Subcutaneous abdominal adipose tissue (tissue), 5 donors: ENCODE measurements around the gene STRIP2.
"Not testable (repeated sequence)": the region's sequence is repeated elsewhere in the genome, so short reads cannot be mapped to it uniquely, and the experiment has no call there.

Experiments
- H3K27ac ChIP-seq: one replicate; pipeline ENCODE4 v1.7.0; 2013; ENCODE audit warnings: low read depth, mild to moderate bottlenecking, inconsistent platforms, low read length, moderate library complexity
- H3K27me3 ChIP-seq, 5 donors: one replicate each; pipeline ENCODE4 v1.7.0; 2013; ENCODE audit warnings: low read length in 5 of 5, inconsistent platforms in 1 of 5; ENCODE audit not compliant: control insufficient read depth in 5 of 5, insufficient read depth in 4 of 5
- H3K36me3 ChIP-seq, 5 donors: one replicate each; pipeline ENCODE4 v1.7.0; 2013; ENCODE audit warnings: low read length in 5 of 5; ENCODE audit not compliant: control insufficient read depth in 5 of 5, insufficient read depth in 5 of 5
- H3K4me1 ChIP-seq, 5 donors: one replicate each; pipeline ENCODE4 v1.7.0; 2013; ENCODE audit warnings: low read length in 5 of 5, mild to moderate bottlenecking in 3 of 5, moderate library complexity in 1 of 5; ENCODE audit not compliant: control insufficient read depth in 5 of 5, insufficient read depth in 5 of 5
- H3K4me3 ChIP-seq, 5 donors: one replicate each; pipeline ENCODE4 v1.7.0; 2013; ENCODE audit warnings: low read length in 5 of 5, low read depth in 1 of 5
- H3K9ac ChIP-seq, 5 donors: one replicate each; pipeline ENCODE4 v1.7.0; 2013; ENCODE audit warnings: low read length in 5 of 5, mild to moderate bottlenecking in 4 of 5, moderate library complexity in 3 of 5
- H3K9me3 ChIP-seq, 5 donors: one replicate each; pipeline ENCODE4 v1.7.0; 2013; ENCODE audit warnings: low read length in 5 of 5; ENCODE audit not compliant: control insufficient read depth in 5 of 5
- donor health status: healthy.
- donor health status: healthy.
- donor health status: healthy.
- donor health status: healthy.
- donor health status: healthy.

The STRIP2 gene

DNA sequence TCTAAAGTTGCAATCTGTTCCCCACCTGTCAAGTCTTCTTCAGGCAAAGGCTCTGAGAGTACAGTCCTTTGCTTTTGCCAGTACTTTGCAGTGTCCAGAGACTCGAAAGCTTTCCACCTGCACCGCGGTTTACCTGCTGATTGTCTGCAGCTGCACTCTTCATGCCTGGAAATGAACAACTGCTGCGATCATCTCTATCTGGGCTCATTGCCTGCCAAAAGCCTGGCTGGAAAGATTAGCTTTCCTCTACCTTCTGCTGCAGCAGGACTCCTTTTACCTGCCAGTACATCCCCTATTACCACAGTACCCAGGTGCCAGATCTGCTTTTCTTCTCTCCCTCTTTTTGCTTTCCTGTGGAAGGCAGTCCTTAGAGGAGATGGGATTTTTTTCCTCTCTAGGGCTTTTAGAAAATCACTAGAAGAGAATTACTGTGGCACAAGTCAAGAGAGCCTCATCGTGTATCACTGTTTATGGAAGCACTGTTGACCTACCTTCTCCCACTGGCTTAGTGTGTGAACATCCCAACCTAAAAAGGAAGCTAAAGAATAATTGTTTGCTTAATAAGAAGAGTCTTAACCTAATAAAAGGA lies 2.2 kb downstream of the STRIP2 start:
- Histone ChIP-seq H3K4me3 (no peak overlapping the region), H3K27ac (no peak overlapping the region), H3K9ac (no peak overlapping the region), H3K4me1 (peaks cover 0 to 18% (median 17%) of the 10 kb centered on the region in 5 donors), H3K9me3 (no peaks in the 10 kb centered on the region), H3K36me3 (no peaks in the 10 kb centered on the region), H3K27me3 (peaks cover 8 to 15% (median 11%) of the 10 kb centered on the region in 5 donors)

DNA sequence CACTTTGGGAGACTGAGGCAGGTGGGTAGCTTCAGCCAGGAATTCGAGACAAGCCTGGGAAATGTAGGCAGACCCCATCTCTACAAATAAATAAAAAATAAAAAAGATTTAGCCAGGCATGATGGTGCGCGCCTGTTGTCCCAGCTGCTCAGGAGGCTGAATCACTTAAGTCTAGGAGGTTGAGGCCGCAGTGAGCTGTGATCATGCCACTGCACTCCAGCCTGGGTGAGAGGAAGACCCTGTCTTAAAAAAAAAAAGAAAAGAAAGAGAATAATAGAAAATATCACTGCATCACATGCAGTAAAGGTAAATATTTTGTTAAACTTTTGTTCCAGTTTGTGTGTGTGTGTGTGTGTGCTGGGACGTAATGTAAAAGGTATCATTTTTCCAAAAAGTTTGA lies 3.0 kb downstream of the STRIP2 start:
- H3K27me3 ChIP-seq = peaks cover 8 to 13% (median 11%) of the 10 kb centered on the region in 5 donors
- H3K9me3 ChIP-seq = no peaks in the 10 kb centered on the region
- no peak overlapping the region for H3K27ac ChIP-seq

DNA sequence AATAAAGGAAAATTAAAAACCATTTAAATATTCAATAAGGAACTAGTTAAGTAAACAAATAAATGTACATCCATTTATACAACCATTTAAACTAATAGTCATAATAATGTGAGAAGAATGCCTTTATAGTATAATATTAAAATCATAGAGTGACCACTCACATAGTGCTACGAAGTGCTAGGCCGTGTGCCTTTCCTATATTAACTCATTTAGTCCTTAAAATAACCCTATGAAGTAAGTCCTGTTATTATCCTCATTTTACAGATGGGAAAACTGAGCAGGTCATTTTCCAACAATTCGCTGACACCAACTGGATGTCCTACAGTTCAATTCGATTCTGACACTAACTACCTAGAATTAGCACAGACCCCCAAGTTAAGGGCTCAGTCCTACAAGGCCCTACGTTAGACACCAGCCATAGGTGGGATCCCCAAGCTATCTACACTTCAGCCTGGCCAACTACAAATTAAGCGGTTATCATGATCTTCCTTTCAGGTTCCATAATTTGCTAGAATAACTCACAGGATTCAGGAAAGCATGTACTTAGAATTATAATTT lies 4.1 kb downstream of the STRIP2 start:
- H3K9ac ChIP-seq = no peak overlapping the region
- peaks cover 0 to 16% (median 15%) of the 10 kb centered on the region in 5 donors for H3K4me1 ChIP-seq
- H3K36me3 ChIP-seq = no peaks in the 10 kb centered on the region
- H3K9me3 ChIP-seq = no peaks in the 10 kb centered on the region
- peaks cover 0 to 11% (median 5%) of the 10 kb centered on the region in 5 donors for H3K27me3 ChIP-seq
- no peak overlapping the region for H3K27ac ChIP-seq
- no peak overlapping the region for H3K4me3 ChIP-seq

More for the DNA sequence above, 3.0 kb downstream of the STRIP2 start:
- no peaks in the 10 kb centered on the region for H3K36me3 ChIP-seq
- H3K4me1 ChIP-seq = peaks cover 0 to 18% (median 17%) of the 10 kb centered on the region in 5 donors
- H3K9ac ChIP-seq = no peak overlapping the region
- no peak overlapping the region for H3K4me3 ChIP-seq

GRCh38 chr7:129438839-129439651 lies 4.8 kb downstream of the STRIP2 start:
- Histone ChIP-seq H3K4me1 (peaks cover 0 to 9% (median 8%) of the 10 kb centered on the region in 5 donors), H3K36me3 (no peaks in the 10 kb centered on the region), H3K4me3 (no peak overlapping the region), H3K9ac (no peak overlapping the region), H3K27ac (no peak overlapping the region), H3K9me3 (no peaks in the 10 kb centered on the region), H3K27me3 (peaks cover 0 to 11% (median 5%) of the 10 kb centered on the region in 5 donors)

DNA sequence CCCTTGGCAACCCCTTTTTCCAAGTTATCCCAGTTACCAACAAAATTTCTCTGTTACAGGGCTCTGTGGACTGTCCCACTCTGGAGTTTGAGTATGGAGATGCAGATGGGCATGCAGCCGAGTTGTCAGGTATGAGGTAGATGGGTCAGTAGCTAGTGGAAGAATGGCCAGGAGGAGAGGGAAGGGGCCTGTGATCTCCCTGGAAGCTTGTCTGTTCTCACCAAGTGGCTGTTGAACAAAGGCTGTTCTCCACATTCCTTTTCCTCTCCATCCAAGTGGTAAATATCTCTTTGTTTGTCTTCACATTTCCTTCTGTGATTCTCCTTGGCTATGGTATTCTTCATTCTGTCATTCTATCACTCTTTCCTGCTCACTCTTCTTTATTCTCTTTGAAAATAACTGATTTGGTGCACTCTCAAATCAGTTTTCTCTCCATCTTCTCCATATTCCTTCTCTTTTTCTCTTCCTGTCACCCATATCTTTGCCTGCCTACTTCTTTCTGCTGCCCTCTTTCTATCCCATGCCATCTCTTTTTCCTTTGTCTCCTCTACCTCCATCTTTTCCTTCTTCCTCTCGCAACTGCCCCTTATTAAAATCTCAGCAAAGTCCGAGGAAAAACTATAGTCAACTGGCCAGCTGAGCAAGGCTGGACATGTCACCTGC lies 5.9 kb downstream of the STRIP2 start:
- Histone ChIP-seq H3K27ac (no peak overlapping the region), H3K36me3 (no peaks in the 10 kb centered on the region), H3K27me3 (peaks cover 0 to 8% (median 5%) of the 10 kb centered on the region in 5 donors), H3K4me3 (no peak overlapping the region), H3K9ac (no peak overlapping the region), H3K4me1 (peaks cover 0 to 2% (median 1%) of the 10 kb centered on the region in 5 donors), H3K9me3 (no peaks in the 10 kb centered on the region)

GRCh38 chr7:129443612-129444011 lies 9.4 kb downstream of the STRIP2 start:
- no peaks in the 10 kb centered on the region for H3K27me3 ChIP-seq
- H3K36me3 ChIP-seq = no peaks in the 10 kb centered on the region
- H3K4me1 ChIP-seq = no peaks in the 10 kb centered on the region
- peaks cover 0 to 9% (median 8%) of the 10 kb centered on the region in 5 donors for H3K9me3 ChIP-seq
- no peak overlapping the region for H3K27ac ChIP-seq
- no peak overlapping the region for H3K9ac ChIP-seq
- no peak overlapping the region for H3K4me3 ChIP-seq

DNA sequence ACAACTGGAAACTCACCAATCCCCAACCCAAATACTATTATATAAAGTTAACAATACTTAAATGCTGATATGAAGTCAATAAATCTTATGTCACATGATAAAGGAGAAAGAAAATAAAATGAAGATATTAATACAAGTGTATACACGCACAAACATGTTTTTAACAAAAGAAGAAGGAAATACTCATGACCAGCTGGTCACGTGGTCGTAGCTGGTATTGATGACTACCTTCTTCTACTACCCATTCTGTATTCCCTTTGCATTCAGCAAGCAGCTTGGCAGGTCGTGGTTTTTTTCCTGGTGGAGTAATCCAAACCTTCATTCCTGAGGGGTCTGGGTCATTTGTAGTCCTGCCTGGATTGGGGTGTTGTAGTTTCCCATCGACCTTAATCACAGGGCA lies 10.5 kb downstream of the STRIP2 start:
- H3K4me1 ChIP-seq = not testable (repeated sequence)

GRCh38 chr7:129446925-129447324 lies 12.7 kb downstream of the STRIP2 start:
- not testable (repeated sequence) for H3K27ac ChIP-seq, H3K4me3 ChIP-seq, H3K36me3 ChIP-seq, H3K9ac ChIP-seq, H3K4me1 ChIP-seq, H3K27me3 ChIP-seq
- peaks cover 0 to 18% (median 15%) of the 10 kb centered on the region in 5 donors for H3K9me3 ChIP-seq

More for the DNA sequence above, 10.5 kb downstream of the STRIP2 start:
- not testable (repeated sequence) for H3K27ac ChIP-seq, H3K36me3 ChIP-seq, H3K27me3 ChIP-seq, H3K4me3 ChIP-seq, H3K9ac ChIP-seq
- H3K9me3 ChIP-seq = peaks cover 0 to 18% (median 15%) of the 10 kb centered on the region in 5 donors

DNA sequence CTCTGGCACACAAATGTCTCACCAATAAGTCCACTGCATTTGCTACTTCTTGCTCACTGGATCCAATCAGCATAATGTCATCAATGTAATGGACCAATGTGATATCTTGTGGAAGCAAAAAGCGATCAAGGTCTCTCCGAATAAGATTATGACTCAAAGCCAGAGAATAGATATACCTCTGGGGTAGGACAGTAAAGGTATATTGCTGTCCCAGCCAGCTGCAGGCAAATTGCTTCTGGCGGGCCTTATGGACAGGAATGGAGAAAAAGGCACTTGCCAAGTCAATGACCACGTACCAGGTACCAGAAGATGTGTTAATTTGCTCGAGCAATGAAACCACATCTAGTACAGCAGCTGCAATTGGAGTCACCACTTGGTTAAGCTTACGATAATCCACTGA lies 13.2 kb downstream of the STRIP2 start:
- not testable (repeated sequence) for H3K27ac ChIP-seq, H3K27me3 ChIP-seq, H3K9ac ChIP-seq, H3K36me3 ChIP-seq, H3K4me3 ChIP-seq, H3K4me1 ChIP-seq
- H3K9me3 ChIP-seq = peaks cover 0 to 18% (median 15%) of the 10 kb centered on the region in 5 donors

DNA sequence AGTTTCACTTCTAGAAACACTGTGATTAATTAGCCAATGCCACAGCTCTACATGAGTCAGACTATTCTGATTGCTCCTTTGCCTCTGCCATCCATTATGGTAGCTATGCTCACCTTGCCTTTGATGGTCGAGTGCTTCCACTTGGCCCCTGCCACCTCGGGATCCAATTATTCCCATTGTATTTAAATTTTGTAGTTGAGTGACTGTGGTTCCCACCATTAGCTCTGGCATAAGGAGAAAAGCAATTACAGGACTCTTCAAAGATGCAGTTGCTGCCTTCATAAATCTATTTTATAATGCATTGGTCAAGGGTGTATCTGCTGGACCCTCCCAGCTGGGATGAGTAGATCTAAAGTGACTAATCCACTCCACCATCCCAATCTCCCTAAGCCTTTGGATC lies 14.4 kb downstream of the STRIP2 start:
- peaks cover 0 to 18% (median 15%) of the 10 kb centered on the region in 5 donors for H3K9me3 ChIP-seq
- H3K4me3 ChIP-seq, H3K4me1 ChIP-seq, H3K27ac ChIP-seq, H3K36me3 ChIP-seq, H3K9ac ChIP-seq, H3K27me3 ChIP-seq: not testable (repeated sequence)
